Middle frontal gyrus (tissue), 1 donor: ENCODE results near the gene SLC9A8.
"Not testable (repeated sequence)": the region's sequence is repeated elsewhere in the genome, so short reads cannot be mapped to it uniquely, and the experiment has no call there.

ENCODE experiments used
- DNase-seq: peaks from one replicate; pipeline ENCODE4 v3.0.0-alpha.2; 2015; ENCODE audit warnings: low spot score; ENCODE audit errors: extremely low spot score

Gene SLC9A8

DNA sequence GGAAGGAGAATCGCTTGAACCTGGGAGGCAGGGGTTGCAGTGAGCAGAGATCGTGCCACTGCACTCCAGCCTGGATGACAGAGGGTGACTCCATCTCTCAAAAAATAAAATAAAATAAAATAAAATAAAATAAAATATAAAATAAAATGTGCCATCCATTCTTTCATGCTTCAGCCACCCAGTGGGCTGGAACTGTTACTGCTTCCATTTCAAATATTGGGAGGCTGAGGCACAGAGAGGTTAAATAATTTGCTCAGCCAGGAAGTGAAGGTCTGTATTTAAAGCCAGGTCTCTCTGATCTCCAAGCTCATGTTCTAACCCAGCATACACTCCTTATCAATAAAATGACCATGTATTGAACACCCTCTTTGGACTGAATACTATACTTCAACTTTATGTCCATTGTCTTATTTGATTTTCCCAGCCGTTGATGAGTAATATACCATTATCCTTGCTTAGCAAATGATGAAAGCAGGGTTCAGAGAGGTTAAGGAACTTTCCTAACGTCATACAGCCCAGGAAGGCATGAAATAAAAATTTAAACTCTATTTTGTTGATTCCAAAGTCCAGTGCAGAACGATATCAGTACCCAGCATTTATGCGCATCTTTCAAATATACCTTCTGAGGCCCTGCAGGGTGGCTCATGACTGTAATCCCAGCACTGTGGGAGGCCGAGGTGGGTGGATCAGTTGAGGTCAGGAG lies 25.8 kb upstream of the SLC9A8 start:
- DNase-seq, result no peak

DNA sequence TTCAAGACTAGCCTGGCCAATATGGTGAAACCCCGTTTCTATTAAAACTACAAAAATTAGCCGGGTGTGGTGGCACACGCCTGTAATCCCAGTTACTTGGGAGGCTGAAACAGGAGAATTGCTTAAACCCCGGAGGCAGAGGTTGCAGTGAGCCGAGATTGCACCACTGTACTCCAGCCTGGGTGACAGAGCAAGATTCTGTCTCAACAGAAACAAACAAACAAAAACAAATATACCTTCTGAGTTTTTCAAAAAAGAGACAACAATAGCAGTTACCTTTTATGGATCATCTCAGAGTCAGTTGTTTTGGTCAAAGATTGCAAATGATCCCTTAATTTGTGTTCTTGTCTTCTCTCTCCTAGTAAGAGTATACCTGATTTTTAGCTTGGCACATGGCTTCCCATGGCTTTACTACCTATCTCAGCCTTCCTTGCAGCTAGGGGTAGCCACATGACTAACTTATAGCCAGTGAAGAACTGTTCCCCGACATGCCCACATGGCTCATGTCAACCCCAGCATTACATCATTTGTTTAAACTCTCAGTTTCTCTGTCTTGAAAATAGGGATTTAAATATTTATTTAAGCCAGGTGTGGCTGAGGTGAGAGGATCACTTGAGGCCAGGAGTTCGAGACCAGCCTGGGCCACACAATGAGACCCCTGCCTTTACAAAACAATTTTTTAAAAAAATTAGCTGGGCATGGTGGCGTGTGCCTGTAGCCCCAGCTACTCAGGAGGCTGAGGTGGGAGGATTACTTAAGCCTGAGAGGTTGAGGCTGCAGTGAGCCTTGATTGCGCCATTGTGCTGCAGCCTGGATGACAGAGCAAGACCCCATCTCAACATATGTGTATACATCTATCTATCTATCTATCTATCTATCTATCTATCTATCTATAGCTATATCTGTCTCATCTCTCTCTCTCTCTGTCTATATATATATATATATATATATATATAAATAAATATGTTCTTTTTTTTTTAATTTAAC lies 25.0 kb upstream of the SLC9A8 start:
- DNase-seq, result no peak

DNA sequence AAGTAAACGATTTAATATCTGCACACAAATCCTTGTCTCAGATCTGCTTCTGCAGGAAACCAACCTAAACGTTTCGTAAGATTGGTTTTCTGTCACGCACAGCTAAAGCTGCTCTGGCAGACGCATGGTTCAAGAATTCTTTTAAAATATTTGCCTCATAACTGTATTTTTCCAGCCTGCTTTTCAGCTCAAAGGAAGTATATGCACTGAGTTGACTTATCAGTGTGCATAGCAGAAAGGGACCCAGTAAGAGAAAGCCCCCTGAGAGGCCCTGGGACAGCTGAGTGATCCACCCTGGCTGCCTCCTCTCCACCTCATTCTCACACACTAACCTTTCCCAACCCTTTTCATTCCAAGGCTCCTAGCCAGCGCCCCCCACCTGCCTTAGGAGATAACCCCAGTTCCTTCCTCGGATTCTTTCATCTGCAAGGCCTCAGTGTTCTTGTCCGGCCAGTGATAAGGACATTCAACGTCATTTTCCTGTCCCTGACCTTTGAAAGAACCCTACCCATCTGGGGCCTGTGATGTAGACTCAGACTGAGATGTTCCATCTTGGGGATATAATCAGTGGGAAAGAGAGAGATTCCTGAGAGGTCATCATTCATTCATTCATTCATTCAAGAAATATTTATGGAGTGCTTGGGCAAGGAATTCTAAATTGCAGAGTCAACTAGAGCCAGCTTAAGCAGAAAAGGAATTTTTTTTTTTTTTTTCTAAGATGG lies 22.4 kb upstream of the SLC9A8 start:
- DNase-seq, result no peak

DNA sequence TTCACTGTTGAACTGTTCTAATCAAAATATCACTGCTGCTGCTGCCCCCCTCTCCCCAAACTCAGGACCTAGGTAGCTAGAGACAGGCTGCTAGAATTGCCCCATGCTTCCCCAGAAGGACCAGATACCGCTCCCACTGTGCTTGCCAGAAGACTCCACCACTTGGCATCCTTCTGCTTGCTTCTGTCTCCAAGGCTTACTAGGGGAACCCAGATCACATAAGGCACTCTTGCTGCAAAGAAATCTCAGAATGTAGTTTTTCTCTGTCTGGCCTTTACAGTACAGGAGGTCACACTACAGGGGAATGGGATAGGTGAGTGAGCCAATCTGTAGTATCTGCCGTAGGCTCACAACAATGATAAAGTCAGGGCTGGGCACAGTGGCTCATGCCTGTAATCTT lies 21.5 kb upstream of the SLC9A8 start:
- no peak for DNase-seq

DNA sequence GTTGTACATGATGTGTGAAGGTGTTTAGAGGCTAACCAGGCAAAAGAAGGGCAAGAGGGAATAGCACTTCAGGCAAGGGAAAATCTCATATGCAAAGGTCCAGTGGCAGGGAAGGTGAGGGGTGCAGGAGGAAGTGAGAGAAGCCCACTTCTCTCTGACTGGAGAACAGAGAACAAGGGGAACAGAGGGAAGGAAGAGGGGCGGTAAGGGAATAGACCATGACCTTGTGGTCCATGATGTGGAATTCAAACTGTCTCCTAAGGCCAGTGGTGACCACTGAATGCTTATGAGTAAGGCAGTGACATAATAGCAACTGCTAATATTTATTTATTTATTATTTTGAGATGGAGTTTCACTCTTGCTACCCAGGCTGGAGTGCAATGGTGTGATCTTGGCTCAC lies 20.6 kb upstream of the SLC9A8 start:
- DNase-seq, result no peak

DNA sequence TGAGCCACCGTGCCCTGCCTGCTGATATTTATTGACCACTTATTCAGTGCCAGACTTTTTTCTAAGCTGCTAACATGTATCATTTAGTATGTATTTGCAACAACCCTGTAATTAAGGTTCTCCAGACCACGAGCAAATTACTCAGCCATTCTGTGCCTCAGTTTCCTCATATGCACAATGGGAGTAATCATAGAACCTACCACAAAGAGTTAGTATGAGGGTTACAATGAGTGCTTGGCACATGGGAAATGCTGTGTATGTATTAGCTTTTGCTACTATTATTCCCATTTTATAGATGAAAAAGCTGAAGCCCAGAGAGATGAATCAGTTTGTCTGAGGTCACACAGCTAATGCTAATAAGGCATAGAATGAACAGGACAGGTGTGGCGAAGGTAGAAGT lies 20.0 kb upstream of the SLC9A8 start:
- no peak for DNase-seq

DNA sequence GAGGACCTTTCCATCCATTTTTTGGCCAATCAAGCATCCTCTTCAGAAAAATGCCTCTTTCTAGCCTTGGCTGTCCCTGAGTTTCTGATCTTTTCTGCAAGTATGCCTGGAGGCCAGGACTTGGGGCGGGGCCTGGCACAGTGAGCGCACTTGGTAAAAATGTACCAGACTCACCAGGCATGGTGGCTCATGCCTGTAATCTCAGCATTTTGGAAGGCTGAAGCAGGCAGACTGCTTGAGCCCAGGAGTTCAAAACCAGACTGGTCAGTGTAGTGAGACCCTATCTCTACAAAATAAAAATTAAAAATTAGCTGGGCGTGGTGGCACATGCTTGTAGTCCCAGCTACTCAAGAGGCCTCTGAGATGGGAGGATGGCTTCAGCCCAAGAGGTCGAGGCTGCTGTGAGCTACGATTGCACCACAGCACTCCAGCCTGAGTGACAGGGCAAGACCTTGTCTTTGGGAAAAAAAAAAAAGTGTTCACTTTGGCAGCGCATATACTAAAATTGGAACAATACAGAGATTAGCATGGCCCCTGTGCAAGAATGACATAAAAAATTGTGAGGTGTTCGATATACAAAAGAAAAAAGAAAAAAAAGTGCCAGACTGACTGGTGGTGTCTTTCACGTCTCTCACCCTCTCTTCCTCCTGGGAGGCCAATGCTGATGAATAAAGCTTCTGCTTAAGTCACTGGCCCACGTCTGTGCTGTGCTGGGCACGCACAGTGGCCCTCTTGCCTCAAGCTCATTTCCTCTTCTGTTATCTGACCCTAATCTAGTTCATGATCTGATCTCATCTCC lies 18.1 kb upstream of the SLC9A8 start:
- DNase-seq, result no peak

DNA sequence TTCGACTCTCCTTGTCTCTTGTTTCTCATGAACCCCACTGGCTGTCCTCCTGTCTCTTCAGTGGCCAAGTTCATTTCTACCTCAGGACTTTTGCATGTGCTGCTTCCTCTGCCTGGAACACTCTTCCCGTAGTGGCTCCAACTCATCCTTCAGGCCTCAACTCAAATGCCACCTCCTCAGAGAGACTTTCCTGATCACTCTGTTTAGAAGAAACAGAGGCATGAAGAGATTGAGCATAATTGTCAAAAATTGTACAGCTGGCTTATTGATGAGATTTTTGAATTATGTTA lies 17.5 kb upstream of the SLC9A8 start:
- no peak for DNase-seq

DNA sequence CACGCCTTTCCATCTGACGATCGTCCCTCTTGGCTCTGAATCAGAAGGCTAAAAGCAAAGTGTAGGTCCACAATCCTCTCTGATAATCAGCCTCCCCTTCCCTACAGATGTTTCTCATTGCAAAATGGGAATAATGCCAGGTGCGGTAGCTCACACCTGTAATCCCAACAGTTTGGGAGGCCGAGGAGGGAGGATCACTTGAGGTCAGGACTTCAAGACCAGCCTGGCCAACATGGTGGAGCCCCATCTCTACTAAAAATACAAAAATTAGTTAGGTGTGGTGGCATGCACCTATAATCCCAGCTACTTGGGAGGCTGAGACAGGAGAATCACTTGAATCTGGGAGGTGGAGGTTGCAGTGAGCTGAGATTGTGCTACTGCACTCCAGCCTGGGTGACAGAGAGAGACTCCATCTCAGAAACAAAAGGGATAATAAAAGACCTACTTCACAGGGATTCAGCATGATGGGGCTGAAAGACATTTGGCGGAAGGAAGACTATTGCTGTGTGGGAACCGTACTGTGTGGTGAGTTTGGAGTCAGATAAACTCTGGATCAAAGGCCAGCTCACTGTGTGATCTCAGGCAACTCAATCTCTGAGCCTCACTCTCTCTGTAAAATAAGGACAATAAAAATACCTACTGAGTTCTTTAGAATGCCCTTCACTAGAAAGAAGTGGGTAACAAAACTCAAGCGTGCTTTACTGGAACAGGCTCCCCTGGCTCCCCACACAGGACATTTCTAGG lies 15.9 kb upstream of the SLC9A8 start:
- DNase-seq, result no peak

DNA sequence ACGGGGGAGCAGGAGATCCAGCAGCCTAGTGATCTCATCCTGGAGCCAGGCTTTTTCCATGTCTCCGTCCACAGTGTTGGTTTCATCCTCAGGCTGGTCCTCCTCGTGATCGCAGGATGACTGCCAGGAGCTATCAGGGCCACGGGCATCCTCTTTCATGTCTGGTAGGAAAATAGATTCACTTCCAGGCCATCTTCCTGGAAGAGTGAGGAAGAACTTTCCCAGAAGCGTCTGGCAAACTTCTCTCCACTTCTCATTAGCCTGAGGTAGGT lies 15.3 kb upstream of the SLC9A8 start:
- DNase-seq, result no peak

DNA sequence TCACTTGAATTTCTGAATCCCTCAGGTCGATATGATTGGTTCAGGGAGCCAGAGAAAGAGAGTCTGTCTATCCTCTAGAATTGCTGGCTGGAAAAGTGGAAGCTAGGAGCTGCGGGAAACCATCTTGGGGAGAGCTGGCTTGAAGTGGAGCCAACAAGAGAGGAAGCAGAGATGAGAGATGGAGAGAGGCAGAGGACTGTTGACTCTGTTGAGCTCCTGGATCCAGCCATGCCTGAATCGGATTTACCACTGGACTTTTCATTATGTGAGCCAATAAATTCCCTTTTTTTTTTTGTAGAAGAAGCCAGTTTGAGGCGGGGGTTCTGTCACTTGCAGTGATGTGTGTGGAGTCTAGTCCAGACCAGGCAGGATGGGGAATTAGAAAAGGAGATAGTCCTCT lies 13.9 kb upstream of the SLC9A8 start:
- DNase-seq, result no peak

DNA sequence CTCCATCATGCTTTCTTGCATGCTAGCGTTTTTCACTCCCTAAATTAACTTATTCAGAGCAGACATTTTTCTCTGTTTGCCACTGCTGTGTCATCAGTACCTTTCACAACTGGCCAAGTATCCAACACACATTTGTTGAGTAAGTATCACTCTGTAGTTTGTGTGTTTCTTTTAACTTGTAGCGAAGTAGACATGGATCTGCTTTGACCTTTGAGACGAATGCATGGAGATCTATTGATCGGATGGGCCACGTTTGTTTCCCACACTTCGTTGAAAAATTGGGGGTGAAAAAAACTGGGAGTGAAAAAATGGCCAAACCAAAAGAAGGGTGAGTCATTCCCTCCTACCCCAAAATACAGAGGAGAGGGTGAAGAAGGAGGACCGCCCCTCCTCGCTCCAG lies 12.9 kb upstream of the SLC9A8 start:
- no peak for DNase-seq

DNA sequence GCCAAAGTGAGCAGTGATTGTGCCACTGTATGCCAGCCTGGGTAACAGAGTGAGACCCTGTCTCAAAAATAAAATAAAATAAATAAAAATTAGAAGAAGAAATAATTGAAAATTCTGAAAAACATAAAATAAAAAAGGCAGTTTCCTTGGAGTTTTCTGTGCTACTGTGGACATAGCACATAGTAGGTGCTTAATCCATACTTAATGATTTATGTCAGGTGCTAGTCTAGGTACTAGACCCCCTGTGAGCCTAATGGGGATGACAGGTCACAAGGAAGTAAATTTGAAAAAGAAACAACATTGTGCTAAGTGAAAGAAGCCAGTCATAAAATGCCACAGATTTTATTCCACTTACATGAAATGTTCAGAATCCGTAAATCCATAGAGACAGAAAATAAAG lies 9.2 kb upstream of the SLC9A8 start:
- no peak for DNase-seq

DNA sequence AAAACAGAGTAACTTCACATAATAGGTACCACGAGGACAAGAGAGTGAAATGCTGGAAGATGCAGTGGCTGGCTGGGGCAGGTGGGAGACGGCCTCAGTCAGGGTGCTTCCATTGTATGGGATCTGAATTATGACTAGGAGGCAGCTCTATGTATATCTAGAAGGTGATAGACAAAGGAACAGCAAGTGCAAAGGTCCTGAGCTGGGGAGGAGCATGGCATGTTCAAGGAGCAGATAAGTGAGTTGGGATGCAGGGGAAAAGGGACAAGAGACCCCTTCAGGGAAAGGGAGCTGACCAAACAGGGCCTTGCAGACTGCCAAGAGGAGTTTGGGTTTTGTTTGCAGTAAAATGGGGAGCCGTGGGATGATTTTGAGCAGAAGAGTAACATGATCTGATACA lies 8.3 kb upstream of the SLC9A8 start:
- no peak for DNase-seq

DNA sequence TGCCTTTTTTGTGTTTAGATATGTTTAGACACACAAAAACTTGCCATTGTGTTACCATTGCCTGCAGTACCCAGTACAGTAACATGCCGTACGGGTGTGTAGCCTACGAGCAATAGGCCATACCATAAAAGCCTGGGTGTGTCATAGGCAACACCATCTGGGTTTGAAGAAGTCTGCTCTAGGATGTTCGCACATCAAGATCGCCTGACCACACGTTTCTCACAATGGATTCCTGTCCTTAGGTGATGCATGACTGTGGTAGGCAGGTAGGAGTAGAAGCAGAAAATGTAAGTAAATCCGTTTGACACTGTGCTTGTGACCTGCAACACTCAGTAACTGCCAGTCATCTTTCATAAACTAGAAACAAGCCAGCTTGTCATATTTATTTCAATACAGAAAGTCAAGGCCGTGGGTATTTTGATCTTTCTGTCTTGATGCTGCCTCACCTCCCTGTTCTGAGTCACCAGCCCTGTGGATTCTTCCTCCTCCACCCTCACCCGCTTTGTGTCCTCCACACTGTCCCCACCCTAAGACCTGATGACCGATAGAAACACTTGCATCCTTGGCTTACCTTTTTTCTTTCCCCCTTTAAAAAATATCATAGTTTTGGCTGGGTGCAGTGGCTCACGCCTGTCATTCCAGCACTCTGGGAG lies 7.3 kb upstream of the SLC9A8 start:
- DNase-seq, result not testable (repeated sequence)

DNA sequence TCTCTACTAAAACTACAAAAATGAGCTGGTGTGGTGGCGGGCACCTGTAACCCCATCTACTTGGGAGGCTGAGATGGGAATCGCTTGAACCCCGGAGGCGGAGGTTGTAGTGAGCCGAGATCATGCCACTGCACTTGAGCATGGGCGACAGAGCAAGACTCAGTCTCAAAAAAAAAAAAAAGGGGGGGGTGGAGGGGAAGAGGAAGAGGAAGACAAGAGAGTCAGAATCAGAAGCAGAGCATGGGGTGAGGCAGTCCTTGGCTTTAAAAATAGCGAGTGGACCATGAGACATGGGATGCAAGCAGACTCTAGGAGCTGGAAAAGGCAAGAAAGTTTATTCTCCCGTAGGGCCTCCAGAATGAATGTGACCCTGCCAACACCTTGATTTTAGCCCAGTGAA lies 3.9 kb upstream of the SLC9A8 start:
- DNase-seq, result no peak

DNA sequence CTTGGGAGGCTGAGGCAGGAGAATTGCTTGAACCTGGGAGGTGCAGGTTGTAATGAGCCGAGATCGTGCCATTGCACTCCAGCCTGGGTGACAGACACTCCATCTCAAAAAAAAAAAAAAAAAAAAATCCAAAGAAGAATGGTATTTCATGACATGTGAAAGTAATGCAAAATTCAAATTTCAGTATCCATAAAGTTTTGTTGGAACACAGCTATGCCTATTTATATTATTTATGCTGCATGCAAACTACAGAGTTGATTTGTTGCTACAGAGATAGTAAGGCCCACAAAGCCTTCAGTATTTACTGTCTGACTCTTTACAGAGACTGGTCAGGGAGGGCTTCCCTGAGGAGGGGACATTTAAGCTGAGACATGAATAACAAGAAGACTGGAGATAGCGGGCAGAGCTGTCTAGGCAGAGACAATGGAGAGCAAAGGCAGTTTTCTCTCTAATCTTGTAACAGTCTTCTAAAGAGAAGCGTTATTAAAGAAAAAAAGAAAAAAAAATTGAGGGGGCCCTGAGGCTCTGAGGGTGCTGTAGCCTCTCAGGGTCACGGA lies 2.7 kb upstream of the SLC9A8 start:
- no peak for DNase-seq

DNA sequence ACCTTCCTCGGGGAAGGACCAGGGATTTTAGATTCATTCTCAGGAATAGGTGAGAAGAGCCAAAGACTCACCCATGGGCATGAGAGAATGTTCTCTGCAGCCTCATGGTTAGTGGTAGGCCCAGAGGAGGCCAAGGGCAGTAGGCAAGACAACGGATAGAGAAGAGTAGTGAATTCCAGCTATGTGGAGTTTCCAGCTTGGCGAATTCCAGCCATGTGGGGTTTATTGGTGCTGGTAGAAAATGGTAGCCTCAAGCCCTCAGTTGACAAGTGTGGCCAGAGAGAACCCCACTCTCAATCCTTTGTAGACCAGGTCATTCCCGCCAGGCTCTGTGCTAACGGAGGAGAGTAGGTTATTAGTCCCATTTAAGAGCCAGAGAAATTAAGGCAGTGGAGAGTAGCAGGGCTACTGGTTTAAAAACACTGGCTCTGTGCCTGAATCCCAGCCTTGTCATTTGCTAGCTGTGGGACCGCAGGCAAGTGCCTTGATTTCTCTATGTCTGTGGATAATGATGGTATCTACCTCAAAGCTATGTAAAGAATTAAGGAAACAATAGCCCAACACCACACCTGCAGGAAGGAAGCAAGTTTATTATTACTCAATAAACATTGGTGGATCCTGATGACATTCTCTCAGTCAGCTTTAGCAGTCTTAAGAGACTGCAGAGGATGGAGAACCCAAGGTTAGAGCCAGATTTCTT lies 2.0 kb upstream of the SLC9A8 start:
- DNase-seq, result no peak

DNA sequence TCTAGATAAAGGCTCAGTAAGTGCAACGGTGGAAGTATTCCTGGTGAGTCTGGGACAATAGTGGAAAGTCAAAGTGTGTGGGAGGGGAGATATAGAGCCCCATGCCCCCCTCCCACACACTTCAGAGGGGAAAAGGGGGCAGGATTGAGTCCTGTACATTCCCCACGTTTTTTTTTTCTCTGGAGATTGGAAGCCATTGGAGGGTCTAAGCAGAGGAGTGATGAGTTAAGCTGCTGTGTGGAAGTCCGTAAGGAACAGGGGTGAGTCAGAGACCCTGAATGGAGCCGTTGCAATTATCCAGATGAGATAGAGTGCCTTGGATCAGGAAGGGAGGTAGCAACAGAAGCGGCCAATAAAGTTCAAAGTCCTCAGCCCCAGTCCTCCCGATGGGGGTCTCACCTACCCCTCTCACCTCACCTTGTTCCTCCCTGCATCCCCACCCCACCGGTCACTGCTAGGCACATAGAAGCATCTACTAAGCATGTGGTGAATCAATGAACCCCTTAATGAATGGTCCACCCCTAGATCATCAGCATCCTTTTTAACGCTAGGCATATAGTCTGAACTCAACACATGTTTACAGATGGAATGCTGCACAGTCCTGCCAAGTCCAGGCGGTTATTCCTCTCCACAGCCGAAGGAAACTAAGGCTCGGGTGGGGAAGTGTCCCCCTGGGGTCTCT lies 662 bp upstream of the SLC9A8 start:
- no peak for DNase-seq
